IPS-NIHi7 (cell line): ENCODE results near the gene UPK3BL2.
"Not testable (repeated sequence)": the region's sequence is repeated elsewhere in the genome, so short reads cannot be mapped to it uniquely, and the experiment has no call there.

Experiments
- DNase-seq: peaks from one replicate; pipeline ENCODE4 v3.0.0; 2012; ENCODE audit warnings: mixed read lengths; ENCODE audit errors: extremely low spot score

UPK3BL2 gene, protein sequence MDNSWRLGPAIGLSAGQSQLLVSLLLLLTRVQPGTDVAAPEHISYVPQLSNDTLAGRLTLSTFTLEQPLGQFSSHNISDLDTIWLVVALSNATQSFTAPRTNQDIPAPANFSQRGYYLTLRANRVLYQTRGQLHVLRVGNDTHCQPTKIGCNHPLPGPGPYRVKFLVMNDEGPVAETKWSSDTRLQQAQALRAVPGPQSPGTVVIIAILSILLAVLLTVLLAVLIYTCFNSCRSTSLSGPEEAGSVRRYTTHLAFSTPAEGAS

DNA sequence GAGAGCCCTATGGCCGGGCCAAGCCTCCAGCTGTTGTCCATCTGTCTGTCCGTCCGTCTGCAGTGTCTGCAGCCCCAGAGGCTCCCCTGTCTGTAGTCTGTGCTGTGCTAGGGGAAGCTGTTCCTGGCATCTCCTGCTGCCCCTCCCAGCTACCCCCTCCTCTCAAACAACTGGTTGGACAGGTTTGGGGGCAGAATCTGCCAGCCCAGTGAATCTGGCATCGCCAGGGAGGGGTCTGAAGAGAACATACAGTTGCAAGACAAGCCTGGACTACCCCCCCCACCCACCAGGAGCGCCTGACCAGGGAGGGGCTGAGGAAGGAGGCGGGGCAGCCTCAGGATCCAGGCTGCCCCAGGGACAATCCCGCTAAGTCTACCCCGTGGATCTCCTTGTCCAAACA, at the start of gene UPK3BL2:
TSS of gene UPK3BL2 (minus strand) at position 101 of the 400 bp plus-strand sequence. CDS start at position 41, 60 bp downstream.
- not testable (repeated sequence) for DNase-seq

DNA sequence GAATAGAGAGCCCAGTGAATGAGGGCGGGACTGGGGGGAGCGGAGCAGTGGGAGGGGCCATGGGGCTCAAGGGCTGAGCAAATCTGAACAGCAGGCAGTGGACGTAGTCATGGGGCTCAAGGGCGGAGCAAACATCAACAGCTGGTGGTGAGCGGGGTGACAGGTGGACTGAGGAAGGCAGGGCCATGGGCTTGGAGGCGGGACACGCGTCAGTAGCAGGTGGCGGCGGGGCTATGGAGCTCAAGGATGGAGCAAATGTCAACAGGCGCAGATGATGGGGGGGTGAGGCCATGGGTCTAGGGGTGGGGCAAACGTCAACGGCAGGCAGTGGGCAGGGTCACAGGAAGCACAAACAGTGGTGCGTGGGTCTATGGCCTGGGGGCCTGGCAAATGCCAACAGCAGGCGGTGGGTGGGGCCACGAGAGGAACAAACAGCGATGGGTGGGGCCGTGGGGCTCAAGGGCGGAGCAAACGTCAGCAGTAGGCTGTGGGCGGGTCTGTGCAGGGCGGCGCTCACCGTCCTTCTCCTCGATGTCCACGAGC, 49.1 kb upstream of the UPK3BL2 start:
- not testable (repeated sequence) for DNase-seq

DNA sequence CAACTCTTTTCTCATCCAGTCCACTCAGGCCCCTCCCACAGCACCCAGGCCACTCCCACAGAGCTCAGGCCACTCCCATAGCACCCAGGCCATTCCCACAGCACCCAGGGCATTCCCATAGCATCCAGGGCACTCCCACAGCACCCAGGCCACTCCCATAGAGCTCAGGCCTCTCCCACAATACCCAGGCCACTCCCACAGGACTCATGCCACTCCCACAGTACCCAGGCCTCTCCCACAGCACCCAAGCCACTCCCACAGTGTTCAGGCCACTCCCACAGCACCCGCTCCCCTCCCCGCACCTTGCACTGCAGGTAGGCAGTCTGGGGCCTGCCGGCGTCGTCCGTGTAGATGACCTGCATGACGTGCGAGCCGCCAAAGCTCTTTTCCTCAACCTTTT, 46.4 kb upstream of the UPK3BL2 start:
- DNase-seq = not testable (repeated sequence)

DNA sequence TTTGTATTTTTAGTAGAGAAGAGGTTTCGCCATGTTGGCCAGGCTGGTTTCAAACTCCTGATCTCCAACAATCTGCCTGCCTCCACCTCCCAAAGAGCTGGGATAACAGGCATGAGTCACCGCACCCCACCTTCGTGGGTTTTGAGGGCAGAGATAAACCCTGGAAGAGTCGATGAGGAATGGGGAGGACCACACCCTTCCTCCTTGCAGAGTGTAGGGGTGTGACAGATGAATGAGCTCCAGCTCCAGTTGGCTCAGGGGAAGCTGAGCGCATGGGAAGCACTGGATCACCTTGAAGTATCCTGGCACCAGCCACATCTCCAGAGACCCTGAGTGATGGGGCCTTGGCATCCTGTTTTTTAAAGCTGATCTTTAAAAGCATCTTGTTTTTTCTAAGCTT, 40.0 kb upstream of the UPK3BL2 start:
- not testable (repeated sequence) for DNase-seq

DNA sequence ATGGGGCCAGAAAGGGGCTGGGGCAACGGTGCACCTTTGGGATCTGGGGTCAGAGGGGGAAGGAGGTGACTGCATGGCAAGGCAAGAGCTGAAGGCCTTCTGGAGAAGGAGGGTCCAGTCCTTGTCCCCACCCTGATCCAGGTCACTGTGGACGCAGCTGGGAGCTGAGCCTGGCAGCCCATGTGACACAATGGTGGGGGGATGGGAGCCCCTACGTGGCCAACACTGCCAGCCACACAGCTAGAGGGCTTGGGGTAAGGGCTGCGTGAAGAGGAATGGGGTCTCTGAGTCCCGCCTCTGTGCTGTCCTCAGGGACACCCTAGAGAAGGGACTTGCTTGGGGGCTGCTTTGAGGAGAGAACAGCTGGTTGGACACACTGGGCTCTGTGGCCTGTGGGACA, 38.2 kb upstream of the UPK3BL2 start:
- not testable (repeated sequence) for DNase-seq

DNA sequence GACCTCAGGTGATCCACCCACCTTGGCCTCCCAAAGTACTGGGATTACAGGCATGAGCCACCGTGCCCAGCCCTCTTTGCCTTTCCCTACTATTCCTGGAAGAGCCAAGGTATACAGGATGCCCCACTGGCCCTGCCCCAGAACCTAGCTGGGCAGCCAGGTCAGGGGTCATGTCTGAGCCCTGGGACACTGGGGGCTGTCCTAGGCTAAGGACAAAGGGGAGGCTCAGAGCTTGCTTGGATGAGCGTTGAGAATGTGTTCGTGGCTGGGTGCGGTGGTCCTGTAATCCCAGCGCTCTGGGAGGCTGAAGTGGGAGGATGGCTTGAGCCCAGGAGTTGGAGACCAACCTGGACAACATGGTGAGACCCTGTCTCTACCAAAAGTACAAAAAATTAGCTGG, 35.0 kb upstream of the UPK3BL2 start:
- DNase-seq = not testable (repeated sequence)

DNA sequence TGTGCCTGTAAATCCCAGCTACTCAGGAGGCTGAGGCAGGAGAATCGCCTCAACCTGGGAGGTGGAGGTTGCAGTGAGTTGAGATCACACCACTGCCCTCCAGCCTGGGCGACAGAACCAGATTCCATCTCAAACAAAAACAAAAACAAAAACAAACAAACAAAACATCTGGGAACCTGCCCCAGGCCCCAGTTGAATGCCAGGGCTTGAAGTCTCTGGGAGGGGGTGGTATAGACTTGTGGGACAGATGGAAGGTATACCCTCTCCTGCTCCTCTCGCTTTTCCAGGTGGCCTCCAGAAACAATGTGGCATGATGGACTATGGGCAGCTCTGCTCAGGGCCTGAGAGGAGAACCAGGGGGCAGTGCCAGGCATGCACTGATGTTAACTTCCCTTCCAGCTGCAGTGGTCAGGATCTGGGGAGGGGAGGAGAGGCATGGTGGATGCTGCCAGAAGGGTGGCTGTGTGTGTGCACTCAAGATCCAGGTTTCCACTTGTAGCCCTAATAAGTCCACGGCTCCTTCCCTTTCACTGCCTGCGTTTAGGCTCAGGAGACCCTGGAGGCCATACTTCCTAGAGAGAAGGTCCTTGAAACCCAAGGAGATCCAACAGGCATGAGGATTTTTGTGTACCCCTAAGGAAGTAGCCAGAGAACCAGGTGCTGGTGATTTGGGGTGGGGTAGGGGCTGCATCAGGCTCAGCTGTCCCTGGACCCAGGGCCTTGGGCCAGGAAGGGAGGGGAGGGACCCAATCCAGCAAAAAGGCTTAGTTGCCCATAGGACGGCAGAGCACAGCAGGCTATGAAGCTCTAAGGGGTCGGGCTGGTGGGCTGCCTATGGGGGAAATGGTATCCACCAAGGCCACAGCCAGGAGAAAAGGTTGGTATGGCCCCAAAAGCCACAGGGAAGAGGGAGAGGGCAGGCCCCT, 34.1 kb upstream of the UPK3BL2 start:
- DNase-seq = not testable (repeated sequence)

DNA sequence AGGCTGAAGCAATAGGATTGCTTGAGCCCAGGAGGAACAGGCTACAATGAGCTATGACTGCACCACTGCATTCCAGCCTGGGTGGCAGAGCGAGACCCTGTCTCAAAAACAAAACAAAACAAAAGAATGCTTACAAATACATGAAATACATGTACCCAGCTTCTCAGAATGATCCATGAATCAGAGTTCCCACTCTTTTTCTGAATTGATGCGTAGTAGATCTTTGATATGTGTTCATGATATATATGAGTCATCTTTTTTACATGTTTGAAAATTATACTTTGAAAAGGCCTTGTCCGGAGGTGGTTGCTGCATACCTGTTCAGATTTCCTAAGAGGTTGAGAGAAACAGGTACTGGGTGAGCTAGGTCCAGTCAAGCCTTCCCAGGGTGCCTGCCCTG, 32.9 kb upstream of the UPK3BL2 start:
- not testable (repeated sequence) for DNase-seq

DNA sequence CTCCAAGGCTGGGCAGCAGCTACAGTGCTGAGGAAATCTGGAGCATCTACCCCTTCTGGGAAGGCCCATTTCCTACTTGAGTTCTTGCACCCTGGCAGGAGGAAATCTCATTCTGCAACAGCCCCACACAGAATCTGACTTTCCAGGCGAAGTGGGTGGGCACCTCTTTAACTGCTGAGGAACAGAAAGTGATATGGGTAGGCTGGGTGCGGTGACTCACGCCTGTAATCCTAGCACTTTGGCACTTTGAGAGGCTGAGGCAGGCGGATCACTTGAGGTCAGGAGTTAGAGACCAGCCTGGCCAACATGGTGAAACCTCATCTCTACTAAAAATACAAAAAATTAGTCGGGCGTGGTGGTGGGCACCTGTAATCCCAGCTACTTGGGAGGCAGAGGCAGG, 31.1 kb upstream of the UPK3BL2 start:
- DNase-seq = not testable (repeated sequence)

DNA sequence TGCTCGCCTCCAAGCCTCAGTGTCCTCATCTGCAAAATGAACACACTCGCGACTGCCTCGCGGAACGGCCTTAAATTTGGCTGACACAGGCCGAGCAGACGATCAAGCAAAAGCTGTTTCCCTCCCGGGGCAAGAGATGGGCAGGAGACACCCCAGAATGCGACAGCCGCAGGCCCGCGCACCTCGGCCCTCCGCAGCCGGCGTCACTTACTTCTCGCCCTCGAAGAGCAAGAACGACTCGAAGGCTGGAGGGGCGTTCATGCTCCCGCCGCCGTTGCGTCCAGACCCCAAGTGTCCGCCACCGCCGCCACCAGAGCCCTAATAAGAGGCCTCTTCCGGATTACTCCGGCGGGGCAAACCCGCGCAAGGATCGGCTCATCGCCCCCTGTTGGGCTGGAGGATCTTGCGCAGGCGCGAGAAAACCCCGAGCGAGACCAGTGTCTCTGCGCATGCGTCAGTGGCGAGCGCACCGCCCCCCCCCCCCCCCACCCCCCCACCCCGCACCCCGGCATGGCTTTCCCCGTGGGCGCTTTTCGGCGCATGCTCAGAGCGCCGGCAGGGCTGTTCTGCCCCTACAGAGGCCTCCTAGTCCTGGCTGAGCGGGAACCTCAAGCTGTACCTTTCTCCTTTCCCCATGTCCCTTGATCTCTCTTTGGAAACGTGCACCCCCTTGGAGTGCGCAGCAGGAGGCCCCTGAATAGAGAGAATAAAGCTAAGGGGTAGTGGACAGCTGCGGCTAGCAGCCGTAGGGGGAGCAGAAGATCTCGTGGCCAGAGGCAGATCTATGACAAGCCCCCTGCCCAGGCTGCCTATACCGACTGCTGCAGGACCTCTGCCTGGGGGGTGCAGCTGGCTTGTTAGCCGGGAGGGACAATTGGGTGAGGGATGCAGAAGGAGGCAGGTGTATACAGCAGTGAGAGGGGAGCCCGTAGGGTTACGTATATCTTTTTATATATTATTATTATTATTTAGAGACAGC, 29.1 kb upstream of the UPK3BL2 start, which contains the start of gene POLR2J3:
TSS of gene POLR2J3 (minus strand) at position 323 of the 979 bp plus-strand sequence. CDS start at position 261, 62 bp downstream.
- not testable (repeated sequence) for DNase-seq

DNA sequence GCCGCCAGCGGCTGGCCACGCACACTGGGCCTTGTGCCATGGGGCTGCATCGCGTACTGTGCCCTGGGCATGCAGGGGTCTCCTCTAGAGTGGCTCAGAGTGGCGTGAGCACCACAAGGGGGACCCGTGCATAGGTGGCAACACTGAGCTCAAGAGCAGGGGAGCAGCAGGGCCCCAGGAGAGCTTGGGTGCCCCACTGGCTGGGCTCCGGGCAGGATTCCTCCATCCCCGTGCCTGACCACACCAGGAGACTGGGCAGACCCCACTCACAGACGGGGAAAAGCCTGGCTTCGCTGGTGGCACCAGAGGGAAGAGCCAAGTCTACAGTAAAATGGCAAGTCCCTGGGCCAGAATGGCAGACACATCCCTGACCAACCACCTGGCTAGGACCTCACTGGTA, 25.1 kb upstream of the UPK3BL2 start:
- DNase-seq = not testable (repeated sequence)

DNA sequence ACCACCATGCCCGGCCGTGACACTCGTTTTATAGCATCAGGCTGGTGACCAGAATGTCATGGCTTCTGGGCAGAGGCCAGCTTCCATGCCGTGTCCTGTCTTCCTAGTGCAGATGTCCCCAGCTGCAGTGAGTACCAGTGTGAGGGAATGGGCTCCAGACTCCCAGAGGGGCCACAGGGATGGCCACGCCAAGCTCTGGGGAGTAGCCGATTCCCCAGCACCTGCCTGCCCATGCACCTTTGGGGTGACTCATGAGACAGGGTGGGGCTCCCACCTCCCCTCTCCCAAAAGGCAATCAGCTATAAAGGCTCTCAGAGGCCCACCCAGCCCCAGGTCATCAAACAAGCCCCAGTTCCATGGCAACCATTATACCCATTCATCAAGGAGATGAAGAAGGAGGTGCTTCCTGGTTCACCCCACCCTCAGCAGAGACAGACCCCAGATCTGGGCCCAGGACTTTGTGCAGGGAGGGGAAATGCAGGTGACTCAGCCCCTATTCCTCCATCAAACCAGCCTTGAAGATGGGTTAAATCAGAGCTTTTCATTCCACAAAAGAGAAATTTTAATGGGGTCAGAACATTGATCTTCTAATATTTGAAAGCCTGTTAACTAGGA, 7.4 kb upstream of the UPK3BL2 start, which contains the start of gene SPDYE2:
TSS of gene SPDYE2 (plus strand) at position 419 of the 615 bp plus-strand sequence. CDS start 2,030 bp downstream, outside the sequence.
- not testable (repeated sequence) for DNase-seq

DNA sequence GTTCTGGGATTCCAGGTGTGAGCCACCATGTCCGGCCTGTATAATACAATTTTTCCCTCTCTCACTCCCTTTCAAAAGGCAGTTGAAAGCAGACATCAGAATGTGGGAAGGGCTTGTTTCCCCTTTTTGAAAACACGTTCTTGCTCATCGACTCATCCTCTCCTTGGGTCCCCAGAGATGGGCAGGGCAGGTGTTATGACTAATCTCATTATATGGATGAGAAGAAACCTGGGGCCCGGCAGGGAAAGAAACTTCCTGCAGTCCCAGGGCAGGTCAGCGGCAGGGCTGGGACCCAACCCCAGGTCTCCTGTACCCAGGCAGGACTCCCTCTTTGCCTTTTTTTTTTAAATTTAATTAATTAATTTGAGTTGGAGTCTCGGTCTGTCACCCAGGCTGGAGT, 2.9 kb upstream of the UPK3BL2 start:
- DNase-seq = not testable (repeated sequence)

DNA sequence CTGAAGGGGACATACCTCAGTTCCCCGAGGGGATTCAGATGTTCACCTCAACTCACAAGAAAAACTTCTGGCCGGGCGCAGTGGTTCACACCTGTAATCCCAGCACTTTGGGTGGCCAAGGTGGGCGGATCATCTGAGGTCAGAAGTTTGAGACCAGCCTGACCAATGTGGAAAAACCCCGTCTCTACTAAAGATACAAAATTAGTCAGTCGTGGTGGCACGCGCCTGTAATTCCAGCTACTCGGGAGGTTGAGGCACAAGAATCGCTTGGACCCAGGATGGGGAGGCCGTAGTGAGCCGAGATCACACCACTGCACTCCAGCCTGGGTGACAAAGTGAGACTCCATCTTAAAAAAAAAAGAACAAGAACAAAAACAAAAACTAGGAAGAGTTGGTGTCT, 1.8 kb upstream of the UPK3BL2 start:
- not testable (repeated sequence) for DNase-seq

DNA sequence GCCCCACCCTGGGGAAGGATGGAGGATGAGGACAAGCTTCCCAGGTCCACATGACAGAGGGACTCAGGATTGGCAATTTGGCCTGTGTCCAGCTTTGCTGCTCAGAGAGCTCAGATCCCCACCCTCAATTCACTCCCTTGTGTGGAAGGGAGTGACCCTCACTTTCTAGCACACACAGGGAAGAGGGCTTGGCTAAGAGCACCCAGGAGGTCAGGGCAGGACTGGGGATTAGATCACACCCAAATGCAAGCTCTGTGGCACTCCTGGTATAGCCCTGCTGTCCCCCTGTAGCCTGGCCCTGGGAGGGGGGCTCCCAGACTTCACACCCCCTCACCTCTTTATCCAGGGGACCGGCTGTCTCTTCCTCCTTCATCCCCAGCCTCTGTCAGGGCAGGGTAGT, 876 bp upstream of the UPK3BL2 start:
- DNase-seq = not testable (repeated sequence)

DNA sequence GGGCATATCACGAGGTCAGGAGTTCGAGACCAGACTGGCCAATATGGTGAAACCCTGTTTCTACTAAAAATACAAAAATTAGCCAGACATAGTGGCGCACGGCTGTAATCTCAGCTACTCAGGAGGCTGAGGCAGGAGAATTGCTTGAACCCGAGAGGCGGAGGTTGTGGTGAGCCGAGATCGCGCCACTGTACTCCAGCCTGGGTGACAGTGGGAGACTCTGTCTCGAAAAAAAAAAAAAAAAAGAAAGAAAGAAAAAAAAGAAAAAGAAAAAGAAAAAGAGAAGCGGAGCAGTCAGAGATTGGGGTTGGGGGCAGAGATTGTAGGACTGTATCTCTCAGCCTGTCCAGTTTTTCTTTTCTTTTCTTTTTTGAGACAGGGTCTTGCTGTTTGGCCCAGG, 725 bp downstream of the UPK3BL2 start:
- not testable (repeated sequence) for DNase-seq

DNA sequence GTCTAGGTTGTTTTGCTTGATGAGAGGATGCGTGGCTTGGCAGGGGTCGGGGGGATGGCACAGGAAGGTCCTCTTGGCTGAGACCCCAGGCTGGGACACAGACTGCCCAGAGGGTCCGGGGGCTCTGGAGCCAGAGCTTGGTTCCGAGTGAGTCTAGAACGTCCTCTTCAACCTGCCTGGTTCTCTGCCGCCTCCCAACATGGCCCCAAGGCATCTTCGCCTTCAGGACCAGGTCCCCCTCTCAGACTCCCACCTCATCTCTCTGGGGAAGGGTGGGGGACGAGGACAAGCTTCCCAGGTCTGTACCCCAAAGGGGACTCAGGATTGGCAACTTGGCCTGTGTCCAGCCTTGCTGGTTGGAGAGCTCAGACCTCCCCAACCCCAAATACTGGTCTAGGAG, 1.4 kb downstream of the UPK3BL2 start:
- DNase-seq = not testable (repeated sequence)

DNA sequence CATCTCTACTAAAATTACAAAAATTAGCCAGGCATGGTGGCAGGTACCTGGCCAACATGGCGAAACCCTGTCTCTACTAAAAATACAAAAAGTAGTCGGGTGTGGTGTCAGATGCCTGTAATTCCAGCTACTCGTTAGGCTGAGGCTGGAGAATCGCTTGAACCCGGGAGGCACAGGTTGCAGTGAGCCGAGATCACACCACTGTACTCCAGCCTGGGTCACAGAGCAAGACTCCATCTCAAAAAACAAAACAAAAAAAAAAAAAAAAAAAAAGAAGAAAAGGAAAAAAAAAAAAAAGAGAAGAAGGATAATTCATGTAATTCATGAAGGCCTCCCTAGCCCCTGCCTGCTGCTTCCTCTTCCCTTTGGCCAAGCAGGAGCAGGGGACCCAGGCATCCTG, 2.9 kb downstream of the UPK3BL2 start:
- not testable (repeated sequence) for DNase-seq

DNA sequence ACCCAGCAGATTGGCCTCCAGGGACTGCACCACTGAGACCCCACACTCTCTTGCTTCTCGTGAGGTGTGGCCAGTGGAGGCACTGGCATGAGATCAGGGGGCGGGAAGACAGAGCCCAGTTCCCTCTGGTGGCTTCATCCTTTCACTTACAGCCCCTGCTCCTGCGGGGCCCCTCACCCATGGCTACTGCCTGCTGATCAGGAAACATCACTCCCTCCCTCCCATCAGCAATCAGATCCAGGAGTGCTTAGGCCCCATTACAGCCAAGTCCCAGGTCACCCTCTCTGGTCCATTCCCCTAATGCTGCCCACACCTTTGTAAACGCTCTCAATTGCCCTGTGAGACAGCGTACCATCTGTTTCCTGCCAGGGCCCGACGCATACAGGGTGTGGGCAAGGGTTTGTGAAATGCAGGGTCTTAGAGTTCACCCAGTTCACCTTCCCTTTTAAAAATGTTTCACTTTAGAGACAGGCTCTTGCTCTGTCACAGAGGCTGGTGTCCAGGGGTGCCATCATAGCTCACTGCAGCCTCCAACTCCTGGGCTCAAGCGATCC, 8.4 kb downstream of the UPK3BL2 start:
- DNase-seq = not testable (repeated sequence)

DNA sequence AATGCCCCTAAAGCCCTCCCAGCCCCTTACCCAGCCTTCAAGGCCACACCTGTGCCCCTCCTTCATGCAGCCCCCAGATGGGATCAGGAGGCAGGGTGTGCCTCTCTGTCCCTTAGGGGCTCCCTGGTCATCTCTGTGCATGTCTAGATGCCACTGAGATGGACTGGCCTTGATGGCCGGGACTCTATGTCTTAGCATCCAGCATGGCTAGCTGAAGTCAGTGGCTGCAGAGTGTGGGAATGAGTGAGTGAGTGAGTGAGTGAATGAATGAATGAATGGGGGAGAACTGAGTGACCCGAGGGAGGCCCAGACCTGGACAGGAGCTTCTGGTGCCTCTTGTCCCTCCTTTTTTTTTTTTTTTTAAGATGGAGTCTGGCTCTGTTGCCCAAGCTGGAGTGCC, 11.4 kb downstream of the UPK3BL2 start:
- DNase-seq = not testable (repeated sequence)
